HG02885 (cell line): ENCODE data around the gene SYT1.
A peak's percentile ranks its signal among the peaks of the same experiment; 100 is the strongest.

ENCODE experiments used
- ATAC-seq: cut with Tn5 transposase; IDR thresholded peaks from one replicate; pipeline ENCODE4 v1.9.1; 2021; ENCODE audit warnings: mild to moderate bottlenecking; ENCODE audit not compliant: unreplicated experiment, poor library complexity

Gene SYT1

DNA sequence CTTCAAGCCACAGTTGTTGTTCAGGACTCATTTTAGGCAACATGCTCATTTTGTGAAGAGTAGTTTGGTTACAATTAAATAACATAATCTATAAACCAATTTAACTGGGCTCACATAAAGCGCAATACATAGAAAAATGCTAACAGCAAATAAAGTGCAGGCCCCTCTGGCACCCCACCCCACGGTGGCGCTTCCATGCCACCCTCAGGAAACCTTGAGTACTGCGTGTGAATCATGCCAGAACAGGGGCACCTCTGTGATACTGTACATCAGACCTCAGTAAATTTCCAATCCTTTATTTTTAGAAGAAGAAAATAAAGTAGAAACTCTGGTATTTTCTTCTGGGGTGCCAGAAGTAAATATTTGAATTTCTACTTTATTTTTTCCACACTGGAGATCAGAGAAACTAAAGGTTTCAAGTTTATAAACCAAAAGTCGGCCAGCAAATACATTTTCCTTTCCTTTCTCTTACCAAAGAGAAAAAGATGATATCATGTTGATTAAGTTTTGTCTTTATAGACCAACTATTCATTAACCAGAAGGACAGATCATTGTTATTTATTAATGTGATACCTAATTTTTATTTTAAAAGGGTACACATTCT, 509.4 kb downstream of the SYT1 start:
- peak; percentile 90 for ATAC-seq

DNA sequence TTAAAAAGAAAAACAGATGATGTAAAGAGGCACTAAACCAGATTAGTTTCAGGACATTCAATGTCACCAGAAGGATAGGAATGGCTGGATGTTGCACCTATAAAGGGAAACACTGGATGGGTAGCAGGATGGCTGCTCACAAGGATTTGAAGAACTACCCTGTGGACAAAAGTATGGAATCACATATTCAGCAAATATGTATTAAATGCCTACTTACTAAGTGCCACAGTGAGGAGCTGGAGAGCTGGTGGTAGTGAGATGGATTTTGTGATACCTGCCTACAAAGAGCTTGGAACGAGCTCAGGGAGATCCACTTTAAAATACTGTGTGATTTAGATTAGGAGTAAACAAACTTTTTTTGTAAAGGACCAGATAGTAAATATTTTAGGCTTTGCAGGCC, 510.0 kb downstream of the SYT1 start:
- no peak for ATAC-seq

DNA sequence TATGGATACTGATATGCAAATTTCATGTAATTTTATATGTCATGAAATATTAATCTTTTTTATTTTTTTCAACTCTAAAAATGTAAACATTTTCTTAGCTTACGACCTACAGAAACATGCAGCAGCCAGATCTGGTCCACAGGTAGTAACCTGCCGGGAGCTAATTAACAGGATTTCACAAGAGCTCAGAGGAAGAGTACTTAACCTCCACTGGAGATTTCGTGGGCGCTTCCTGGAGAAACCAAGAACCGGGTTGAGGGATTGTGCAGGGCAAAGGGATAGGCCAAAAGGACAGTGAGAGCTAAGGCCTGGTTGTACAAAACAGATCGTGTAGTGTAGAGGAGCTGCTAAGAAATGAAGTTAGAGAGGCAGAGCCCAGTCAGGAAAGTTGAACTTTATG, 510.5 kb downstream of the SYT1 start:
- ATAC-seq = no peak

- no peak for ATAC-seq
These were observed 513.9 kb downstream of the SYT1 start for GRCh38 chr12:79378496-79378895.

DNA sequence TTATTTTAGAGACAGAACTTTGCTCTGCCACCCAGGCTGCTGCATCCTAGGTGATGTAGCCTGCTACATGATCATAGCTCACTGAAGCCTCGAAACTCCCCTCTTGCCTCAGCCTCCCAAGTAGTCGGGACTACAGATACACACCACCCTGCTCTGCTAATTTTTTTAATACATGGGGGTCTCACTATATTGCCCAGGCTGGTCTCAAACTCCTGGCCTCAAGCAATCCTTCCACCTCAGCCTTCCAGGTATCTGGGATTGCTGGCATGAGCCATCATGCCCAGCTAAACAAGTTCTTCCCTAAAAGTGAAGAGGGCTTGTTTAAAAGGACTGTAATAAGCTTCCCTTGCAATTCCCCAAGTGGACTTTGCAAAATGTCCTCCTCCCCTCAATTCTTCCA, 515.8 kb downstream of the SYT1 start:
- ATAC-seq = no peak

GRCh38 chr12:79381248-79382208, 517.0 kb downstream of the SYT1 start:
- no peak for ATAC-seq

DNA sequence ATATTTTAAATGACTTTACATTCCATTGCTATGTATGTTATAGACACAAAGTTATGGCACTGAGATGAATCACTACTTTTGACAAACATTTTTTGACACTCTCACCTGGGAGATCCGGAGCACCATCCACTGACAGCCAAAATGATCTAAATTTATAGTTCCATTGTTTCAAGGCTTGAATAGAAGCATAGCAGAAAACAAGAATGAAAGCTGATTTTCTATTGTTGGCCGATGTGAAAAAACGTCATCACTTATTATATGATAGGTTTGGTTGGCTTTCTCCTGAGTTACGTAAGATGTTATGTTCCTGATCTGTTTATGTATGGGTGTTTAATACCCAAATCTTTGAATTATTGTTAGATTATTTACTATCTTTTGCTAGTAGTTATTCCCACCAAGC, 520.0 kb downstream of the SYT1 start:
- no peak for ATAC-seq

GRCh38 chr12:79388011-79388410, 523.4 kb downstream of the SYT1 start:
- ATAC-seq = no peak

GRCh38 chr12:79393842-79394241, 529.3 kb downstream of the SYT1 start:
- ATAC-seq = no peak

DNA sequence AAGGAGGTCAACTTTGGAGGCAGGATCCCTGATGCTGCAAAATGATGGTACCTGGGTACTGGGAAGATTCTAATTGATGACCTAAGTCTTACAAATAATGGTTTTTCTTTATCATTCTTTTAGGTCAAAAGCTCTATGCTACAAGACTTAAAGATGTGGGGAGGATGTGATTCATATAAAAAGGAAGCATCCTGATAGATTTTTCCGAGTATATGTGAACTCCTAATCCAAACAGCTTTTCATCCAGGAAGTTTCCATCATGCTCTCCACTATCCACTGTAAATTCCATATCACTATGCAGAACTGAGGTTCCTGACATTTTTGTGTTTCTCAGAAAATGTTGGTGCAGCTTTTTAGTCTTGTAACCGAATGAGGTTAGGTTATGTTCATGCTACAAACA, 533.0 kb downstream of the SYT1 start:
- no peak for ATAC-seq

DNA sequence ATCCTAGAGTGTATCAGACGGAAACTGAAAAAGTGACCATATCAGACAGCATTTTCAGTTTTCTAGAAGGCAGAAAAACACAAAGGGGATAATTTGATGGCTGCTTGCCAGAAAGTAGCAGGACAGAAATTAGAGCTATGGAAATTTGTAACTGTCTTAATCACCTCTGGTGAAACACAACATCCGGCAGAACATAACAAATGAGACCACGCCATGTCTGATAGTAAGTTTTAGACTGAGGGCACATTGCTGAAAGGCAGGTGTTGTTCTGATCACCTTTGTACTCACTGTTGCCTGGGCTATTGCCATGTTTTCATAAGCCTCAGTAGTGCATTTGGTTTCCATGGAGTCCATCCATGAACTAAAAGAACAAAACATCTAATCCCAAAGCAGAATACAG, 535.9 kb downstream of the SYT1 start:
- ATAC-seq = no peak

DNA sequence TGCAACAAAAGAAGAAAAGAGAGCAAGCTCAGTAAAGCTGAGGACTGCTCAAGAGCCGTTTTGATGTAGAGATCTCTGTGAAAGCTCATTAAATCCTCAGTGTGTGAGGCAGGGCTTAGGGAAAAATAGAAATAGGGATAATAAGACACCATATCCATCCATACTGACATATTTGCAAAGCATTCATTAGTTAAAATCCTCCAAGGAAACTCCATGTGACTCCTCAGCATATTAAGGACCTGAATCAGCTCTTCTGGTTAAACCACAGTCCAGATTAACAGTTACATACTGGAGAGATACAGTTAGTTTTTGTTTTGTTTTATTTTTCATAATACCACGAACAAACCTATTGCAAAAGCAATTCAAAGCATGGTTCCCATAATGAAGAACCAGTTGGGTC, 538.0 kb downstream of the SYT1 start:
- ATAC-seq = no peak

GRCh38 chr12:79406993-79407392, 542.4 kb downstream of the SYT1 start:
- ATAC-seq = no peak

DNA sequence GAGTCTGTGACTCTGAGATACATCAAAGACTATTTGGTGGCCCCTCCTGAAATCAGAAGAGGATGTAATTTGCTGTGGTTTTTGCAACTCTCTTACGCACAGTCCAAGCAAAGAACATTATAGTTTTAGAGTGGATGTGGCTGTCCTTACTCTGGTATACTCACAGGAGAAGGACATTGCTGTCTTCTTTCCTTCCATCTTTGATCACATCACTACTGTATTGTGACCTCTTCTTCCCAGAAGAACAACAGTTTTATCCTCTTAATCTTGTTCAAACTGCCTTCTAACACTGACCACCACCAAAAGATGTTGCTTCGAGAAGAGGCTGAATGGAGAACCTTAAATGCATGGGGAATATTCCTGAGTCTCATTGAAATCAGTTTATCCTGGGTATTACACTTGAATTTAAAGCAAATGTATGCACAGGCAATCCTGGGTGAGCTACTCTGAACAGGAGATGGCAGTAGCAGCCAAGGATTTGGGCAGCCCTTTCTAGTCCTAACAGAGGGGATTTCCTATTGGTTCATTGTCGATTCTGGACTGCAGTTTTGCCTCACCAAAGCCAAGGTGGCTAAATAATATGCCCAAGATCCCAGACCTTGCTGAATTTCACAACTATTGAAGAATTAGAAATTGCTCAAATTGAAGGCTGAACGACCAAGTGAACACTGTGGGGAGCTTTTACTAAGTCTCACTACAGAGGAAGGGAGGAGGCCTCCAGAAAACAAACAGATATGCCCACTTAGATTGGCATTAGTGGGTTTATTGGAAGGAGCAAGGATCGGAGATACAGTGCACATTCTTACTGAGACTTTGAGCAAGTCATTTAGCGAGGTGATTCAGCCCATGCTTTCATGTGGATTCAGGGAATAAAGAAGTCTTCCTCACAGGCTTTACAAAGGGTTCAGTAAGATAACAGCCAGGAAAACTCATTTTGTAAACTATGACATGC, 543.4 kb downstream of the SYT1 start:
- peak; percentile 92 for ATAC-seq

GRCh38 chr12:79408689-79409088, 544.1 kb downstream of the SYT1 start:
- ATAC-seq = no peak

DNA sequence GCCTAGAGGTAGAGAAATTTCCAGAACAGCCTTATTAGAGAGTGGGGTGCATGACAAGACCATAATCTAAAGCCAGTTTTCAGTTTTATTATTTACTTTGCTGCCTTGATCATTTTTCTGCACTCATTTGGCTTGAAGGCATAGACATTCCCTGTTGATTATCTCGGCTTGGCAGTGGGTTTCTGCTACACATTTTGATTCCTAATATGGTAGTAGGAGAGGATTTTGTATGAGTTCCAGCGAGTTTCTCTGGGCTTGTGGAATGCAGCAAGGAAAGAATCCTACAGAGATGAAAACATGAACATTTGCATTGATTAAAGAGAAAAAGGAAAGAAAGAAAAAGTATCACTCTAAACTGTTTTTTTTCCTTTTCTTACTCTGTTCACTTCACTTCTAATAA, 545.0 kb downstream of the SYT1 start:
- no peak for ATAC-seq

DNA sequence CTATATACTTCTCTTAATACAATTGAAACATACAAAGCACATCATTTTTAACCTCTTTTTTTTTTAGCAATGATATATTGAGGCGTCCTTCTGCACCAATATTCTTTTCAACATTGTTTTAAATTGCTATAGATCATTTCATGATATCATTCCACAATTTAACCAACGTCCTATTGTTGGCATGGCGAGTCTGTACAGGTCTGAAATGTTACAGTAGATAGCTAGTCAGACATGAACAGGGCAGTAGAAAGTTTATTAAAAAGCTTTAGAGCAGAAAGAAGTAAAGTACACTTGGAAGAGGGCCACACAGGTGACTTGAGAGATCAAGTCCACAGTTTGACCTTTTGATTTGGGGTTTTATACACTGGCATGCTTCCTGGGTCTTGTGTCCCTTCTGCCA, 547.2 kb downstream of the SYT1 start:
- no peak for ATAC-seq

DNA sequence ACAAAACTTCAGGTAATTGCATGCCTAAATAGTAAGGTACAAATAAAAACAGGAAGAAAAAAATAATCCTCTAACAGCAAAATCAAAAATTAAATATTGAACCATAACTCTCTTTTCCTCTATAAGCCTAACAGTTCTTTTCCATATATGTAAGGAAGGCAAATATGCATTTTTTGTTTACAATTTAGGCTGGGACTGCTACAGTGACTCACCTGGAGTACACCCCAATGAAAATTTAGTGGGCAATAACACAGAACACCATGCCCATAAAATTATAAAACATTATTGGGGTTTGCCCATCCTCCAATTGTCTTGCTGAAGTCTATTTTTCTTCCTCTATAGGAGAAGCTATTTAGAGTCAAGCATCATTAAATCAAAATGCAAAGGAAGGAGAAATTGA, 549.2 kb downstream of the SYT1 start:
- no peak for ATAC-seq

- no peak for ATAC-seq
These were observed 549.7 kb downstream of the SYT1 start for GRCh38 chr12:79414252-79414651.

DNA sequence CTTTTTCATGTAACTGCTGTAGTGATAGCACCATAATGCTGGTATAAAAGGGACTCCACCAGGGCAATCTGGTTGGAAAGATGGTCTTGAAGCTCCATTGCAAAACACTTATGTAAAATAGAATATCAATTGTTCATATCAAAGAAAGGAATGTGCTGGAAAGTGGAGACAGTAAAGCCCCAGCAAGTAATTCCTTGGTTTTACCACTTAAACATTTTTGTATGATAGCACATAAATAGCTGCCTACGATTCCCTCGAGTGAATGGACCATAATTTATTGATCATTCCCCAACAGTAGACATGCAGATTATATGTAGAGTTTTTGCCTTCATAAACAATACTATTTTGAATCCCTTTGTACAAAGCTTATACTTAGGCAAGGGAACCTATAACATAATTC, 550.7 kb downstream of the SYT1 start:
- no peak for ATAC-seq
